Prostate gland (tissue), 2 donors: Measurements from ENCODE around the gene BRSK2. TPM values are rescaled to one million over a fixed set of nuclear protein-coding genes. Genes with fewer than 3 reads are reported as not detected.

Experiments used
- DNase-seq: peaks from one replicate; pipeline ENCODE4 v3.0.0-alpha.2; 2019; ENCODE audit warnings: low spot score
- H3K27ac ChIP-seq, 2 donors: fragments of 200-600 bp; sonication (generic); 2 replicates each; pipeline ENCODE4 v1.5.1; 2017 to 2019
- H3K27me3 ChIP-seq: fragments of 200-600 bp; sonication (generic); replicated peaks from 2 replicates; pipeline ENCODE4 v1.5.1; 2019; ENCODE audit not compliant: insufficient read depth
- H3K36me3 ChIP-seq, 2 donors: fragments of 200-600 bp; sonication (generic); 1 replicate in 1 of 2; 2 replicates in 1 of 2; pipeline versions ENCODE4 v1.5.1 to v1.8.1; 2017 to 2019
- H3K4me1 ChIP-seq: fragments of 200-600 bp; sonication (generic); replicated peaks from 2 replicates; pipeline ENCODE4 v1.5.1; 2019
- H3K4me3 ChIP-seq, 2 donors: fragments of 200-600 bp; sonication (generic); 2 replicates each; pipeline ENCODE4 v1.5.1; 2017 to 2019
- H3K9me3 ChIP-seq: fragments of 200-600 bp; sonication (generic); 2 replicates; pipeline ENCODE4 v1.5.1; 2017
- POLR2A ChIP-seq: fragments of 450-650 bp; IDR thresholded peaks from one replicate; pipeline ENCODE4 v1.6.1; 2016; ENCODE audit warnings: antibody characterized with exemption, mild to moderate bottlenecking
- POLR2AphosphoS5 ChIP-seq: sonication (generic); formaldehyde crosslinking; IDR thresholded peaks from one replicate; pipeline ENCODE4 v1.6.1; 2017; ENCODE audit warnings: antibody characterized with exemption
- WGBS: methylation state at CpG from one replicate; pipeline ENCODE4 v1.1.5; 2018; 5-methylcytosine and 5-hydroxymethylcytosine counted together
- intact Hi-C: fragments of 100-400 bp; cut with DNase I; formaldehyde crosslinking; loops from one replicate; pipeline ENCODE4 v1.14.2; 2022
- total RNA-seq, 2 donors: library from RNA; depleted of rRNA; stranded (reverse); fragments of >200 nt; gene quantifications; one replicate each; pipeline ENCODE4 v1.1.0, GENCODE V29; 2016
- TF ChIP-seq, protein P1 (sequence below), 4 experiments: fragments of 200-600 bp in 2 of 4; fragments of 450-650 bp in 2 of 4; sonication (generic) in 2 of 4; IDR thresholded peaks; 1 replicate in 3 of 4; 2 replicates in 1 of 4; pipeline ENCODE4 v1.5.1; 2016 to 2019; ENCODE audit warnings: antibody characterized with exemption in 4 of 4, mild to moderate bottlenecking in 2 of 4, moderate library complexity in 2 of 4

The BRSK2 gene
- total RNA-seq, 2 donors from 2014 or later = 0.96 to 29.7 TPM

DNA sequence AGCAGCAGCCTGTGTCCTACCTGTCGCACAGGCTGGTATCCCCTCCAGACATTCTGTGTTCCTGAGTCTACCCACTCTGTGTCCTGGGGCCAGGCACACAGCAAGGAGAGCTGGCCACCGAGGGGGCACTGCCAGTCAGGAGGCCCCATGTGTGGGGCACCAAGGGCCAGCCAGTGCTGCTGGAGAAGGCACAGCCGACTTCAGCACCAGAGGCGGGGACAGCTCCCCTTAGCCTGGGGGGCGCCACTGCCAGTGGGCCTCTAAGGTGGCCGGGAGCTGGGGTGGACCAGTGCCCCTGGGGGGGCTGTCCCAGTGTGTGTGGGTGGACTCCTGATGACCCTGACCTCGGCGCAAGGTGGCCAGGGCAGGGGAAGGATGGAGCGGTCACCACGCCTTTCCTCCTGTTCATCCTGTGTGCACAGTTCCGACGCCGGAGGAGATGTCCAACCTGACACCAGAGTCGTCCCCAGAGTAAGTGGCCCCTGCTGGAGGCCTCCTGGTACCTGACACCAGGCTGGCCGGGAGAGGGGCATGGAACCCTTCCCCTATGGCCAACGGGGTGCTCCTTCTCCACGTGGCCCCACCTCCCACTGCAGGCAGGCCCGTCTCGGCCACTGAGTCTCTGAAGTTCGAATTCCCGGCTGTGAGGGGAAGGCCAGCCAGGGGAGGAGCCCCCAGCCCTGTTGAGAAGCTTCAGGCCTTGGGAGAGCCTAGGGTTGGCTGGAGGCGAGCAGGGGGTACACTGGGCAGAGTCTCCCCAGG lies 61.4 kb downstream of the BRSK2 start:
- Histone ChIP-seq H3K4me3 (no peak overlapping the region), H3K4me1 (no peaks in the 10 kb centered on the region), H3K27ac (no peak overlapping the region), H3K9me3 (no peaks in the 10 kb centered on the region), H3K36me3 (no peaks in the 10 kb centered on the region), H3K27me3 (peaks cover 3% of the 10 kb centered on the region)
- intact Hi-C loops = loop anchor here (5.0 kb wide), 1 partner anchor 81 kb away; no protein-coding TSS in a partner anchor
- WGBS = 72% methylated on average over 21 of the region's 22 CpGs
- DNase-seq = no peak
- TF ChIP-seq, protein P1, sequence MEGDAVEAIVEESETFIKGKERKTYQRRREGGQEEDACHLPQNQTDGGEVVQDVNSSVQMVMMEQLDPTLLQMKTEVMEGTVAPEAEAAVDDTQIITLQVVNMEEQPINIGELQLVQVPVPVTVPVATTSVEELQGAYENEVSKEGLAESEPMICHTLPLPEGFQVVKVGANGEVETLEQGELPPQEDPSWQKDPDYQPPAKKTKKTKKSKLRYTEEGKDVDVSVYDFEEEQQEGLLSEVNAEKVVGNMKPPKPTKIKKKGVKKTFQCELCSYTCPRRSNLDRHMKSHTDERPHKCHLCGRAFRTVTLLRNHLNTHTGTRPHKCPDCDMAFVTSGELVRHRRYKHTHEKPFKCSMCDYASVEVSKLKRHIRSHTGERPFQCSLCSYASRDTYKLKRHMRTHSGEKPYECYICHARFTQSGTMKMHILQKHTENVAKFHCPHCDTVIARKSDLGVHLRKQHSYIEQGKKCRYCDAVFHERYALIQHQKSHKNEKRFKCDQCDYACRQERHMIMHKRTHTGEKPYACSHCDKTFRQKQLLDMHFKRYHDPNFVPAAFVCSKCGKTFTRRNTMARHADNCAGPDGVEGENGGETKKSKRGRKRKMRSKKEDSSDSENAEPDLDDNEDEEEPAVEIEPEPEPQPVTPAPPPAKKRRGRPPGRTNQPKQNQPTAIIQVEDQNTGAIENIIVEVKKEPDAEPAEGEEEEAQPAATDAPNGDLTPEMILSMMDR (IDR thresholded peaks at IDR 0.05) = no peak
- TF ChIP-seq POLR2A (no peak), POLR2AphosphoS5 (no peak)

DNA sequence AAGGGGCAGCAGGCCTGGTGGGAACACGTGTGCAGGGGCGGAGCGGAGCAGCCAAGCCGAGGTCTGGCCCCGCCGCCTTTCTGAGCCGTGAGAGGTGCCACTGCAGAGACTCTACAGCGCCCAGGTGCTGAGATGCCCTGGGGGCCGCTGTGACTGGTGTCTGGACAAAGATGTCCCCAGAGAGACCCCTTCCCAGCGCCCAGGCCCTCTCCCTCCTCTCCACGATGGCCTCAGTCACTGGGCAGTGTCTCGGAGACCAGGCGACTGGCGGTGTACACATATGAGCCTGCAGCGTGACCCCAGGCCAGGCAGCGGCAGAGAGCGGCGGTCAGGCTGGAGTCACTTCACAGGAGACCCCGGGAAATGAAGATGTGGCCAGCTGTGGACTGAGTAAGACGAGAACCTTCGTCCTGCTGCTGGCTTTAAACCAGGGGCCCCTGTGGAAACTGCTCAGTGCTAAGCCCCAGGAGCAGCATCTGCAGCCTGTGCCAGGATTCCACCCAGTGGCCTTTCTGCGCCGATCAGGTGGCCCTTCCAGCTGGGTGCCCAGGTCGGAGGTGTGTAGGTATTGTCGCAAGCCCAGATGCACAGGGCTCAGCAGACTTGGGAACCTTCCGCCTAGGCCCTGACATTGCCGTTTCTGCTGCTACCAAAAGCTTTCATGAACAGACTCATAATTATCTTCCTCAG lies 62.2 kb downstream of the BRSK2 start:
- Histone ChIP-seq H3K4me1 (no peaks in the 10 kb centered on the region), H3K27me3 (peaks cover 3% of the 10 kb centered on the region), H3K9me3 (no peaks in the 10 kb centered on the region), H3K27ac (no peak overlapping the region), H3K4me3 (no peak overlapping the region), H3K36me3 (no peaks in the 10 kb centered on the region)
- DNase-seq = no peak
- TF ChIP-seq, protein P1 (IDR thresholded peaks at IDR 0.05) = no peak
- TF ChIP-seq POLR2A (no peak), POLR2AphosphoS5 (no peak)
- WGBS = 71% methylated on average over 17 of the region's 27 CpGs
- intact Hi-C loops = loop anchor here (5.0 kb wide), 1 partner anchor 80 kb away; no protein-coding TSS in a partner anchor

DNA sequence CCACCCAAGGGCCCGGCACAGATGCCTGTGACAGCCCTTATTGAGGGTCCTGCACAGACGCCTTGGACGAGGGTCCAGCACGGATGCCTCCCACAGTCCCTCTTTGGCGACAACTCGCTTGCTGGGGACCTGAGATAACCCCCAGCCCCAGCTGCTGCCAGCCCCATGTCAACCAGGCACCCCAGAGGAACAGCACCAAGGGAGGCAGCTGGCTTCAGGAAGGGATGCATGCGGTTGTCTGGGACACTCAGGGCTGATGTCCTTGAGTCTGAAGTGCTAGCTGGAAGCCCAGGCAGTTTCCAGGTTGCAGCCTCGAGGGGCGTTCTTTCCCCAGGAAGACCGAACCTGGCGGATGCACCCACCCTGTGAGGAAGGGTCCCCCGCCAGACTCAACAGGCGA lies 63.0 kb downstream of the BRSK2 start:
- WGBS = 69% methylated on average over 13 of the region's 13 CpGs
- TF ChIP-seq POLR2AphosphoS5 = no peak
- no peak for TF ChIP-seq POLR2A
- TF ChIP-seq, protein P1 (IDR thresholded peaks at IDR 0.05) = no peak
- Histone ChIP-seq H3K9me3 (no peaks in the 10 kb centered on the region), H3K27me3 (peaks cover 3% of the 10 kb centered on the region), H3K4me1 (no peaks in the 10 kb centered on the region), H3K4me3 (no peak overlapping the region), H3K36me3 (no peaks in the 10 kb centered on the region), H3K27ac (no peak overlapping the region)
- no peak for DNase-seq
- intact Hi-C loops = loop anchor here (5.0 kb wide), 1 partner anchor 80 kb away; no protein-coding TSS in a partner anchor

DNA sequence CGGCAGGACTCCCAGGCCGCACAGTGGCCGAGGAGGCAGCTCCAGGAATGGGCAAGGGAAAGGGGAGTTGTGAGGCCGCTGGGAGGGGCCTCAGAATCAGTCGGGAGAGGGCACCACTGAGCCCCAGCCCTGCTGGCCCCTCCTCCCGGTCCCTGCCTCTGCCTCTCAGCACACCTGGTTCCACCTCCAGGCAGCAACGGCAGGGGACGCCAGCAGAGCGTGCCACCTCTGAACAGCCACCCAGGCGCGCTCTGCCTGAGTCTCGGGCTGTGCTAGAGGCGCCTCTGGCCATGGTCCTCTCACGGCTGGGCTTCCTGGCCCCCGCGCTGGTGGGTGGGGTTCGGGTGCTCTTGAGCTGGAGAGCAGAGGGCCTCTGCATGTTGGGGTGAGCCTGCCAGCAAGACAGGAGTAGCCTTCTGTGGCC lies 63.9 kb downstream of the BRSK2 start:
- WGBS = 16% methylated on average over 14 of the region's 17 CpGs
- peaks cover 3% of the 10 kb centered on the region for H3K27me3 ChIP-seq
- peak; percentile 39 for DNase-seq
- no peaks in the 10 kb centered on the region for H3K4me1 ChIP-seq
- TF ChIP-seq, protein P1 (IDR thresholded peaks at IDR 0.05) = peak in 3 of 4 experiments; percentile 36 to 70 (median 48)
- TF ChIP-seq POLR2AphosphoS5 (peak; percentile 18), POLR2A (no peak)
- H3K4me3 ChIP-seq = no peak overlapping the region
- intact Hi-C loops = loop anchor here (5.0 kb wide), 1 partner anchor 79 kb away; no protein-coding TSS in a partner anchor
- no peak overlapping the region for H3K27ac ChIP-seq
- no peaks in the 10 kb centered on the region for H3K36me3 ChIP-seq
- no peaks in the 10 kb centered on the region for H3K9me3 ChIP-seq
